ENCODE measurements around the gene CRYBA1. TPM values are rescaled to one million over a fixed set of nuclear protein-coding genes. Genes with fewer than 3 reads are reported as not detected.

CRYBA1 gene
- polyA plus RNA-seq, 3 donors: not detected

DNA sequence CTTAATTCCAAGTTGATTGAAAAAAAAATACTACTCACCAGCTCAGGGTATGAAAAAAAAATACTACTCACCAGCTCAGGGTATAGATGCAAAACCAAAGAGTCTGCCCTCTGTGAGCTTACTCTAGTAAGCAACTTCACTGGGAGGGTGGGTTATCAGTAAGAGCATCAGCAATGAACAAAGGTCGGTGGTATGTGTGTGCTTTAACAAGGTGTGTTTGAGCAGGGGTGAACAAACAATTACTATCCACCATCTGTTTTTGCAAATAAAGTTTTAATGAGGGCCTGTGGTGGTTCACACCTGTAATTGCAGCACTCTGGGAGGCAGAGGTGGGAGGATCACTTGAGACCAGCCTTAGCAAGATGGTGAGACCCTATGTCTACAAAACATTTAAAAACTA is 27.3 kb downstream of the CRYBA1 start:
- Histone ChIP-seq H3K27me3 (ENCODE audit: control insufficient read depth in 2 of 2, insufficient read depth in 2 of 2, low read length in 2 of 2) (no peaks in the 10 kb centered on the region), H4K20me1 (ENCODE audit: insufficient read depth, low read length) (peaks cover 100% of the 10 kb centered on the region), H3K4me3 (replicated peaks in 1 of 3; ENCODE audit: low read depth in 2 of 3, low read length in 3 of 3) (no peak overlapping the region), H3K79me2 (ENCODE audit: insufficient read depth, low read length) (peaks cover 99% of the 10 kb centered on the region), H3K4me2 (replicated peaks; ENCODE audit: extremely low read depth, low read length, poor library complexity, severe bottlenecking) (no peak overlapping the region), H3K4me1 (ENCODE audit: control insufficient read depth in 1 of 2, insufficient read depth in 2 of 2, low read length in 2 of 2) (no peaks in the 10 kb centered on the region), H3K27ac (ENCODE audit: low read depth in 1 of 2, low read length in 2 of 2) (peak overlapping the region in 1 of 2 donors; percentile 20), H3K36me3 (replicated peaks in 1 of 2; ENCODE audit: control insufficient read depth in 1 of 2, insufficient read depth in 2 of 2, low read length in 2 of 2) (peaks cover 44 to 90% of the 10 kb centered on the region in 2 donors), H3K9ac (ENCODE audit: insufficient read depth, low read length, poor library complexity, severe bottlenecking) (no peak overlapping the region), H3K9me3 (replicated peaks in 1 of 2; ENCODE audit: control insufficient read depth in 1 of 2, insufficient read depth in 1 of 2, low read length in 2 of 2) (no peaks in the 10 kb centered on the region), H2AFZ (ENCODE audit: insufficient read depth, low read depth, low read length, poor library complexity, severe bottlenecking) (no peak overlapping the region)
- Mint-ChIP-seq H3K36me3 (peaks cover 40 to 83% of the 10 kb centered on the region in 2 donors), H3K4me1 (peaks cover 18% of the 10 kb centered on the region), H3K4me3 (no peak overlapping the region), H3K27ac (peak overlapping the region in 2 of 7 donors; percentile 53 to 58), H3K9me3 (no peaks in the 10 kb centered on the region), H3K27me3 (ENCODE audit: low read depth in 3 of 3) (no peaks in the 10 kb centered on the region)
- TF ChIP-seq, protein P1, sequence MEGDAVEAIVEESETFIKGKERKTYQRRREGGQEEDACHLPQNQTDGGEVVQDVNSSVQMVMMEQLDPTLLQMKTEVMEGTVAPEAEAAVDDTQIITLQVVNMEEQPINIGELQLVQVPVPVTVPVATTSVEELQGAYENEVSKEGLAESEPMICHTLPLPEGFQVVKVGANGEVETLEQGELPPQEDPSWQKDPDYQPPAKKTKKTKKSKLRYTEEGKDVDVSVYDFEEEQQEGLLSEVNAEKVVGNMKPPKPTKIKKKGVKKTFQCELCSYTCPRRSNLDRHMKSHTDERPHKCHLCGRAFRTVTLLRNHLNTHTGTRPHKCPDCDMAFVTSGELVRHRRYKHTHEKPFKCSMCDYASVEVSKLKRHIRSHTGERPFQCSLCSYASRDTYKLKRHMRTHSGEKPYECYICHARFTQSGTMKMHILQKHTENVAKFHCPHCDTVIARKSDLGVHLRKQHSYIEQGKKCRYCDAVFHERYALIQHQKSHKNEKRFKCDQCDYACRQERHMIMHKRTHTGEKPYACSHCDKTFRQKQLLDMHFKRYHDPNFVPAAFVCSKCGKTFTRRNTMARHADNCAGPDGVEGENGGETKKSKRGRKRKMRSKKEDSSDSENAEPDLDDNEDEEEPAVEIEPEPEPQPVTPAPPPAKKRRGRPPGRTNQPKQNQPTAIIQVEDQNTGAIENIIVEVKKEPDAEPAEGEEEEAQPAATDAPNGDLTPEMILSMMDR (IDR thresholded peaks at IDR 0.05): no peak
- WGBS (ENCODE audit: insufficient coverage): no CpG with 5 or more reads among the region's 1 CpG
- intact Hi-C loops (cut with micrococcal nuclease): no loop called here
- DNase-seq: no peak

DNA sequence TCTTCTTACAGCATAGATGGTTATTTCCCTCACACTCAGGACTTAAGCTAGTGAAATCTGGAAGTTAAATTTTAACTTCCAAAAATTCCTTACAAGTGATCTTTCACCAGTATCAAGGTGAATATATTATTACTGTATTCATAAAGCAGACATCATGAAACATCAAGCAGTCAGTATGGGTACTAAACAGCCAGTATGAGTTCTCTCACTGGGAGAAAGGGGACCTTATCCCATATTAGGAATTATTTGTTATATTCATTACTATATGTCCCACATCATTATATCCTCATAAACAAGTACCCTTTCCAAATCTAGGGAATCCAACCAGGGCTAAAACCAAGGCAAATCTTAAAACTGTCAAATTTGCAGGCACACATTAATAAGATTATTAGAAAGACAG is 32.0 kb downstream of the CRYBA1 start:
- Mint-ChIP-seq H3K4me3 (no peak overlapping the region), H3K36me3 (peaks cover 56 to 83% of the 10 kb centered on the region in 2 donors)

More for the DNA sequence above, 32.0 kb downstream of the CRYBA1 start:
- DNase-seq: no peak
- peaks cover 0 to 6% (median 0%) of the 10 kb centered on the region in 7 donors for H3K9me3 Mint-ChIP-seq
- H3K9ac ChIP-seq (ENCODE audit: insufficient read depth, low read length, poor library complexity, severe bottlenecking): no peak overlapping the region
- no peak overlapping the region for H3K4me2 ChIP-seq (replicated peaks; ENCODE audit: extremely low read depth, low read length, poor library complexity, severe bottlenecking)
- peaks cover 100% of the 10 kb centered on the region for H3K79me2 ChIP-seq (ENCODE audit: insufficient read depth, low read length)
- intact Hi-C loops (cut with micrococcal nuclease): no loop called here
- peaks cover 48 to 86% of the 10 kb centered on the region in 2 donors for H3K36me3 ChIP-seq (replicated peaks in 1 of 2; ENCODE audit: control insufficient read depth in 1 of 2, insufficient read depth in 2 of 2, low read length in 2 of 2)
- TF ChIP-seq, protein P1 (IDR thresholded peaks at IDR 0.05): no peak
- H3K9me3 ChIP-seq (replicated peaks in 1 of 2; ENCODE audit: control insufficient read depth in 1 of 2, insufficient read depth in 1 of 2, low read length in 2 of 2): no peaks in the 10 kb centered on the region
- no peak overlapping the region for H3K4me3 ChIP-seq (replicated peaks in 1 of 3; ENCODE audit: low read depth in 2 of 3, low read length in 3 of 3)
- H4K20me1 ChIP-seq (ENCODE audit: insufficient read depth, low read length): peaks cover 100% of the 10 kb centered on the region
- H3K27ac ChIP-seq (ENCODE audit: low read depth in 1 of 2, low read length in 2 of 2): peak overlapping the region in 1 of 2 donors; percentile 22
- peak overlapping the region in 1 of 7 donors; percentile 50 for H3K27ac Mint-ChIP-seq
- H3K4me1 Mint-ChIP-seq: peaks cover 38% of the 10 kb centered on the region
- no peaks in the 10 kb centered on the region for H3K27me3 ChIP-seq (ENCODE audit: control insufficient read depth in 2 of 2, insufficient read depth in 2 of 2, low read length in 2 of 2)
- H2AFZ ChIP-seq (ENCODE audit: insufficient read depth, low read depth, low read length, poor library complexity, severe bottlenecking): no peak overlapping the region
- no peaks in the 10 kb centered on the region for H3K4me1 ChIP-seq (ENCODE audit: control insufficient read depth in 1 of 2, insufficient read depth in 2 of 2, low read length in 2 of 2)
- no peaks in the 10 kb centered on the region for H3K27me3 Mint-ChIP-seq (ENCODE audit: low read depth in 3 of 3)

Measured in CD14-positive monocyte (primary cell).